ENCODE results near the gene TRABD2B. TPM values are rescaled to one million over a fixed set of nuclear protein-coding genes. Genes with fewer than 3 reads are reported as not detected.

The TRABD2B gene
- total and polyA plus RNA-seq, 2 experiments from 2014 or later: 1.6 to 2.0 TPM

- TF ChIP-seq ZNF462 (CRISPR knock-in tag; IDR thresholded peaks at IDR 0.05) (no peak), ZNF331 (CRISPR knock-in tag; IDR thresholded peaks at IDR 0.05; ENCODE audit: low read depth) (no peak), ZNF114 (CRISPR knock-in tag; IDR thresholded peaks at IDR 0.05) (no peak)
- TF ChIP-seq, protein P1, sequence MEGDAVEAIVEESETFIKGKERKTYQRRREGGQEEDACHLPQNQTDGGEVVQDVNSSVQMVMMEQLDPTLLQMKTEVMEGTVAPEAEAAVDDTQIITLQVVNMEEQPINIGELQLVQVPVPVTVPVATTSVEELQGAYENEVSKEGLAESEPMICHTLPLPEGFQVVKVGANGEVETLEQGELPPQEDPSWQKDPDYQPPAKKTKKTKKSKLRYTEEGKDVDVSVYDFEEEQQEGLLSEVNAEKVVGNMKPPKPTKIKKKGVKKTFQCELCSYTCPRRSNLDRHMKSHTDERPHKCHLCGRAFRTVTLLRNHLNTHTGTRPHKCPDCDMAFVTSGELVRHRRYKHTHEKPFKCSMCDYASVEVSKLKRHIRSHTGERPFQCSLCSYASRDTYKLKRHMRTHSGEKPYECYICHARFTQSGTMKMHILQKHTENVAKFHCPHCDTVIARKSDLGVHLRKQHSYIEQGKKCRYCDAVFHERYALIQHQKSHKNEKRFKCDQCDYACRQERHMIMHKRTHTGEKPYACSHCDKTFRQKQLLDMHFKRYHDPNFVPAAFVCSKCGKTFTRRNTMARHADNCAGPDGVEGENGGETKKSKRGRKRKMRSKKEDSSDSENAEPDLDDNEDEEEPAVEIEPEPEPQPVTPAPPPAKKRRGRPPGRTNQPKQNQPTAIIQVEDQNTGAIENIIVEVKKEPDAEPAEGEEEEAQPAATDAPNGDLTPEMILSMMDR (conservative IDR thresholded peaks at IDR 0.05; ENCODE audit: low read depth in 2 of 2): no peak
These were observed 88.9 kb downstream of the TRABD2B start (continued) for GRCh38 chr1:47908258-47908657.

- H3K27ac Mint-ChIP-seq: no peak overlapping the region
These were observed 90.0 kb downstream of the TRABD2B start for GRCh38 chr1:47907177-47907528.

More at GRCh38 chr1:47907177-47907528, 90.0 kb downstream of the TRABD2B start:
- Mint-ChIP-seq H3K4me3 (no peak overlapping the region), H3K9me3 (no peaks in the 10 kb centered on the region; the same call in 2 of the 3 replicates), H3K36me3 (ENCODE audit: low read depth) (no peaks in the 10 kb centered on the region), H3K4me1 (peaks cover 14% of the 10 kb centered on the region), H3K27me3 (ENCODE audit: insufficient read depth, low read depth, poor library complexity) (peaks cover 8% of the 10 kb centered on the region)
- no peaks in the 10 kb centered on the region for H3K4me1 ChIP-seq (ENCODE audit: insufficient read depth)
- no peaks in the 10 kb centered on the region for H3K36me3 ChIP-seq (ENCODE audit: insufficient read depth)
- H3K4me3 ChIP-seq: no peak overlapping the region
- no peaks in the 10 kb centered on the region for H3K27me3 ChIP-seq (ENCODE audit: insufficient read depth)
- no peaks in the 10 kb centered on the region for H3K79me2 ChIP-seq (replicated peaks; ENCODE audit: insufficient read depth)
- no peak overlapping the region for H3K4me2 ChIP-seq
- no peaks in the 10 kb centered on the region for H3F3A ChIP-seq (replicated peaks; ENCODE audit: low read depth)
- TF ChIP-seq ZNF331 (CRISPR knock-in tag; IDR thresholded peaks at IDR 0.05; ENCODE audit: low read depth) (no peak), POLR2AphosphoS5 (IDR thresholded peaks at IDR 0.05; ENCODE audit: low read depth) (no peak), ZNF114 (CRISPR knock-in tag; IDR thresholded peaks at IDR 0.05) (no peak), STAT1 (IDR thresholded peaks at IDR 0.05; ENCODE audit: unreplicated experiment) (no peak), EZH2phosphoT487 (IDR thresholded peaks at IDR 0.05; ENCODE audit: unreplicated experiment) (no peak)
- H3K27ac ChIP-seq (ENCODE audit: low read depth): no peak overlapping the region
- no peak overlapping the region for H2AFZ ChIP-seq
- ATAC-seq (no peak), DNase-seq (ENCODE audit: low spot score) (no peak)
- H4K20me1 ChIP-seq (replicated peaks; ENCODE audit: insufficient read depth): no peaks in the 10 kb centered on the region; the same call in 1 of the 2 replicates
- peaks cover 2% of the 10 kb centered on the region; the same call in 1 of the 2 replicates for H3K9me2 ChIP-seq (ENCODE audit: insufficient read depth)
